Measurements from ENCODE around the gene C16orf54.
"Not testable (repeated sequence)": the region's sequence is repeated elsewhere in the genome, so short reads cannot be mapped to it uniquely, and the experiment has no call there.

Gene C16orf54

GRCh38 chr16:29738514-29738913, 7.3 kb downstream of the C16orf54 start:
- H3K4me3 Mint-ChIP-seq: peak overlapping the region; percentile 8
- peaks cover 12% of the 10 kb centered on the region for H3K36me3 Mint-ChIP-seq (ENCODE audit: low read depth)

GRCh38 chr16:29737713-29738112, 8.1 kb downstream of the C16orf54 start:
- DNase-seq (no peak), ATAC-seq (no peak)
- Mint-ChIP-seq H3K4me3 (no peak overlapping the region), H3K4me1 (peaks cover 75% of the 10 kb centered on the region), H3K36me3 (ENCODE audit: low read depth) (peaks cover 7% of the 10 kb centered on the region), H3K27ac (peak overlapping the region; percentile 33), H3K27me3 (no peaks in the 10 kb centered on the region), H3K9me3 (no peaks in the 10 kb centered on the region)

More at GRCh38 chr16:29738514-29738913, 7.3 kb downstream of the C16orf54 start:
- ATAC-seq (peak; percentile 64), DNase-seq (peak; percentile 19)
- Mint-ChIP-seq H3K27me3 (no peaks in the 10 kb centered on the region), H3K4me1 (peaks cover 75% of the 10 kb centered on the region), H3K27ac (peak overlapping the region; percentile 33), H3K9me3 (no peaks in the 10 kb centered on the region)

DNA sequence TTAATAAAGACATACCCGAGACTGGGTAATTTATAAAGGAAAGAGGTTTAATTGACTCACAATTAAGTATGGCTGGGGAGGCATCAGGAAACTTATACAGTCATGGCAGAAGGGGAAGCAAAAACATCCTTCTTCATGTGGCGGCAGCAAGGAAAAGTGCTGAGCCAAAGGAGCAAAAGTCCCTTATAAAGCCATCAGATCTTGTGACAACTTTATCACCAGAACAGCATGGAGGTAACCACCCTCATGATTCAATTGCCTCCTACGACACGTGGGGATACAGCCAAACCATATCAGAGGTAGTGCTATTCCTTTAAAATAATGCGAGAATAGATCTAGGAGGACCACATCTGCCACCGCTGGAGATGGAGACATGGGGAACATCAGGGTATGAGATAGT, 9.0 kb downstream of the C16orf54 start:
- ATAC-seq (no peak), DNase-seq (no peak)
- H3K27me3 Mint-ChIP-seq: no peaks in the 10 kb centered on the region
- peaks cover 4% of the 10 kb centered on the region for H3K36me3 Mint-ChIP-seq (ENCODE audit: low read depth)
- no peaks in the 10 kb centered on the region for H3K9me3 Mint-ChIP-seq
- H3K4me3 Mint-ChIP-seq: no peak overlapping the region
- no peak overlapping the region for H3K27ac Mint-ChIP-seq
- peaks cover 76% of the 10 kb centered on the region for H3K4me1 Mint-ChIP-seq

GRCh38 chr16:29736112-29736511, 9.7 kb downstream of the C16orf54 start:
- no peak for ATAC-seq
- DNase-seq: no peak
- Mint-ChIP-seq H3K9me3 (no peaks in the 10 kb centered on the region), H3K27me3 (no peaks in the 10 kb centered on the region), H3K36me3 (ENCODE audit: low read depth) (peaks cover 4% of the 10 kb centered on the region), H3K27ac (no peak overlapping the region), H3K4me1 (peaks cover 74% of the 10 kb centered on the region), H3K4me3 (no peak overlapping the region)

DNA sequence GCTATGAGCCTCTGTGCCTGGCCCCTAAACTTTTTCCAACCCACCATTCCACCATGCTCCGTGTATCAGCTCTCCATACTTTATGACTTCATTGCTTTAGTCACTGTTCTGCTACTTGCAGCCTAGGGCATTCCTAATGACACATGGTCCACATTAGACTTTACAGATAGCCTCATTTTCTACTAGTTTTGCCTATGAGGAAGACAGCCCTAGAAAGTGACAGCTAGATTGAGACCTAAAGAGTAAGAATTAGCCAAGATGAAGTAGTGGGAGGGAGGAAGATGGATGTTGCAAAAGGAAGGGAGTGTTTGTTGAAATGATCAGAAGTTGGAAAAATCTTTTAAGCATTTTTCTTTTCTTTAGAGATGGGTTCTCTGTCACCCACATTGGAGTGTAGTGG, 11.0 kb downstream of the C16orf54 start:
- no peak for ATAC-seq

GRCh38 chr16:29731768-29732601, 13.8 kb downstream of the C16orf54 start:
- Mint-ChIP-seq H3K27ac (peak overlapping the region; percentile 75), H3K4me3 (peak overlapping the region; percentile 26), H3K4me1 (peaks cover 46% of the 10 kb centered on the region)
- not testable (repeated sequence) for H3K36me3 Mint-ChIP-seq (ENCODE audit: low read depth); H3K27me3 Mint-ChIP-seq; H3K9me3 Mint-ChIP-seq
- ATAC-seq (peak; percentile 85), DNase-seq (peak; percentile 79)

More for the DNA sequence above, 11.0 kb downstream of the C16orf54 start:
- Mint-ChIP-seq H3K4me3 (no peak overlapping the region), H3K27me3 (no peaks in the 10 kb centered on the region), H3K4me1 (peaks cover 68% of the 10 kb centered on the region), H3K27ac (peak overlapping the region; percentile 5), H3K36me3 (ENCODE audit: low read depth) (peaks cover 4% of the 10 kb centered on the region), H3K9me3 (no peaks in the 10 kb centered on the region)
- DNase-seq: no peak

DNA sequence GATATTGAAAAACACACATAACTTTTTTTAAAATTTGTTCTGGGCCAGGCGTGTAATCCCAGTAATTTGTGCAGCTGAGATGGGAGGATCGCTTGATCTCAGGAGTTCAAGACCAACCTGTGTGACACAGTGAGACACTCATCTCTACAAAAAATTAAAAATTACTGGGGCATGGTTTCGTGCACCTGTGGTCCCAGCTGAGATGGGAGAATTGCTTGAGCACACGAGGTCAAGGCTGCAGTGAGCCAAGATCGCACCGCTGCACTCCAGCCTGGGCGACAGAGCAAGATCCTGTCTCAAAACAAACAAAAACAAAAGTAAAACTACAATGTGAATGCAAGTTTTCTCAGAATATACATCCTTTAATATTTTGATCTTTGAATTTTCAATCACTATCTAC, 15.1 kb downstream of the C16orf54 start:
- Mint-ChIP-seq H3K27me3 (no peaks in the 10 kb centered on the region), H3K9me3 (no peaks in the 10 kb centered on the region), H3K27ac (no peak overlapping the region), H3K4me1 (peaks cover 37% of the 10 kb centered on the region), H3K4me3 (no peak overlapping the region), H3K36me3 (ENCODE audit: low read depth) (peaks cover 4% of the 10 kb centered on the region)
- no peak for ATAC-seq
- DNase-seq: no peak

- peaks cover 4% of the 10 kb centered on the region for H3K36me3 Mint-ChIP-seq (ENCODE audit: low read depth)
- H3K27ac Mint-ChIP-seq: no peak overlapping the region
- no peaks in the 10 kb centered on the region for H3K9me3 Mint-ChIP-seq
- ATAC-seq: no peak
- DNase-seq: no peak
- peaks cover 37% of the 10 kb centered on the region for H3K4me1 Mint-ChIP-seq
- H3K27me3 Mint-ChIP-seq: no peaks in the 10 kb centered on the region
- H3K4me3 Mint-ChIP-seq: no peak overlapping the region
These were observed 16.7 kb downstream of the C16orf54 start for GRCh38 chr16:29729116-29729521.

DNA sequence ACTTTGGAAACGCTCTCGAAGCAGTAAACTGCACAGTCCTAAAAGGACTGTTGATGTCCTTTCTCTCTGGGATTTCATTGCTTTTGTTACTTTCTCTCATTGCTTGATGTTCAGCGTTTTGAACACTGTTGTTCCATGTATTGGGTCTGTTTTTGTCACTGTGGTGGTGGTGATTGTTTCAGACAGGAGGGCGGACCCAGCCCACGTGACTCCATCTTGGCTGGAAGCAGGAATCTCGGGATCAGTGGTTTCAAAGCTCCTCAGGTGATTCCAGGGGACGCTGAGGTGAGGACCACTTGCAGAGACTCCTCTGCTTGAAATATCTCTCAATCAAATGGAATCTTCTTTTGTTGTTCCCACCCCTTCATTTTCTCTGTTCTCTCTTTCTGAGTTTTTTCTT, 18.3 kb downstream of the C16orf54 start:
- peaks cover 2% of the 10 kb centered on the region for H3K36me3 Mint-ChIP-seq (ENCODE audit: low read depth)
- no peaks in the 10 kb centered on the region for H3K27me3 Mint-ChIP-seq
- DNase-seq: no peak
- H3K9me3 Mint-ChIP-seq: no peaks in the 10 kb centered on the region
- H3K4me1 Mint-ChIP-seq: peaks cover 31% of the 10 kb centered on the region
- no peak for ATAC-seq
- no peak overlapping the region for H3K4me3 Mint-ChIP-seq
- peak overlapping the region; percentile 40 for H3K27ac Mint-ChIP-seq

DNA sequence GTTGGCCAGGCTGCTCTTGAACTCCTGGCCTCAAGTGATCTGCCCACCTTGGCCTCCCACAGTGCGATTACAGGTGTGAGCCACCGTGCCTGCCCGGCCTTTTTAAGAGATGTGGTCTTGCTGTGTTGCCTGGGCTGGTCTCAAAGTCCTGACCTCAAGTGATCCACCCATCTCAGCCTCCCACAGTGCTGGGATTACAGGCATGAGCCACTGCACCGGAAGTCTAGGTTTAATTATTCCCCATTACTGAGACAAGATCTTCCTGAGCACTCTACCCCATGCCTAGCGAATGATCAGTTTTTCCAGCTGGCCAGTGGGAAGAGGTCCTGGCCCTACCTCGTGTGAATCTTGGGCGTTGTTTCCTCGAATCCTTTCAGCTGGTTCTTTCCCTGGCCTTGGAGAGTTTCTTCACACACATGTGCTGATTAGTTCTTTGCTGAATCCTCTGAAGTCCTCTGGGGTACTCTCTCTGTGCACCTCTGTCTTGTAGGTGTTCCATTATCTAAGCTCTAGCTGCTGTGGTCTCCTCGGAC, 18.9 kb downstream of the C16orf54 start:
- Mint-ChIP-seq H3K9me3 (no peaks in the 10 kb centered on the region), H3K27ac (no peak overlapping the region), H3K4me3 (no peak overlapping the region), H3K27me3 (no peaks in the 10 kb centered on the region), H3K36me3 (ENCODE audit: low read depth) (no peaks in the 10 kb centered on the region), H3K4me1 (peaks cover 26% of the 10 kb centered on the region)
- ATAC-seq (no peak), DNase-seq (no peak)

GRCh38 chr16:29721167-29721879, 24.5 kb downstream of the C16orf54 start:
- not testable (repeated sequence) for H3K36me3 Mint-ChIP-seq (ENCODE audit: low read depth); H3K27me3 Mint-ChIP-seq

DNA sequence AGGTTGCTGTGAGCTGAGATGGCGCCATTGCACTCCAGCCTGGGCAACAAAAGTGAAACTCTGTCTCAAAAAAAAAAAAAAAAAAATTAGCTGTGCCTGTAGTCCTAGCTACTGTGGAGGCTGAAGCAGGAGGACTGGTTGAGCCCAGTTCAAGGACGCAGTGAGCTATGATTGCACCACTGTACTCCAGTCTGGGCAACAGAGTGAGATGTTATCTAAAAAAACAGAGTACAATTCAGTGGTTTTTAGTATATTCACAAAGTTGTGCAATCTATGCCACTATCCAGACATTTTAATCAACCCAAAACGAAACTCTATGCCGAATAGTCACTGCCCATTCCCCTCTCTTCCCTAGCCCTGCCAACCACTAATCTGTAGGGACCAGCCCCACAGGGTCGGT, 25.1 kb downstream of the C16orf54 start:
- Mint-ChIP-seq H3K4me3 (no peak overlapping the region), H3K27me3 (no peaks in the 10 kb centered on the region), H3K9me3 (no peaks in the 10 kb centered on the region), H3K27ac (no peak overlapping the region), H3K36me3 (ENCODE audit: low read depth) (no peaks in the 10 kb centered on the region), H3K4me1 (peaks cover 28% of the 10 kb centered on the region)
- no peak for DNase-seq
- ATAC-seq: no peak

More at GRCh38 chr16:29721167-29721879, 24.5 kb downstream of the C16orf54 start:
- peaks cover 28% of the 10 kb centered on the region for H3K4me1 Mint-ChIP-seq
- not testable (repeated sequence) for H3K27ac Mint-ChIP-seq, ATAC-seq, H3K9me3 Mint-ChIP-seq, H3K4me3 Mint-ChIP-seq
- DNase-seq: peak; percentile 56

DNA sequence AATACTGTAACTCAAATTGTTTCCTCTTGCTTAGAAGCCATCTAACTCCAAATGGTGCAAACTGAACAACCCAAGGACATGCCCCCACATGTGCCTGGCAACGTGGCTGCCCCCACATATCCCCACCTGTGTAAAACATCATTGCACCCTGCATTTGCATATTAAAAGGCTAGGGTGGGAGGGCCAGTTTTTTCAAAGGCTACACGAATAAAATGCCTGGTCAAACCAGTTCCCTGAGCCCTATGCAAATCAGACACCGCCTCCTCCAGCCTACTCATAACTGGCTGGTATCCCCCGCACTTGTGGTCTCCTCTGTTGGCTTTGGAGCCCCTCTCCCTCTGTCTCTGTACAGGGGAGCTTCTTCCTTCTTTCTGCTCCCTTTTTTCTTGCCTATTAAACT, 26.7 kb downstream of the C16orf54 start:
- Mint-ChIP-seq H3K27me3 (no peaks in the 10 kb centered on the region), H3K4me3 (no peak overlapping the region), H3K9me3 (no peaks in the 10 kb centered on the region), H3K27ac (no peak overlapping the region), H3K4me1 (peaks cover 21% of the 10 kb centered on the region), H3K36me3 (ENCODE audit: low read depth) (no peaks in the 10 kb centered on the region)
- no peak for DNase-seq
- no peak for ATAC-seq

DNA sequence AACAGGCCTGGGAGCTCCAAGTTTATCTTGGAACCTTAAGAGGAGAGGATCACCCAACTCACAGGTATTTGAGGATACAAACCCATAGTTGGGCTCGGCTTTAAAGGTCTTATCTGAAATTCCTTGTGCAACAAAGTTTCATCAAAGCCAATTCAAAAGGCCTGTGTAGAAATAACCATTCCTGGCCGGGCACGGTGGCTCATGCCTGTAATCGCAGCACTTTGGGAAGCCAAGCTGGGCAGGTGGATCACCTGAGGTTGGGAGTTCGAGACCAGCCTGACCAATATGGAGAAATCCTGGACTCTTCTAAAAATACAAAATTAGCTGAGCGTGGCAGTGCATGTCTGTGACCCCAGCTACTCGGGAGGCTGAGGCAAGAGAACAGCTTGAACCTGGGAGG, 28.7 kb downstream of the C16orf54 start:
- no peak for DNase-seq
- H3K27ac Mint-ChIP-seq: no peak overlapping the region
- no peak overlapping the region for H3K4me3 Mint-ChIP-seq
- no peaks in the 10 kb centered on the region for H3K27me3 Mint-ChIP-seq
- H3K4me1 Mint-ChIP-seq: peaks cover 15% of the 10 kb centered on the region
- no peak for ATAC-seq
- no peaks in the 10 kb centered on the region for H3K9me3 Mint-ChIP-seq
- H3K36me3 Mint-ChIP-seq (ENCODE audit: low read depth): no peaks in the 10 kb centered on the region

- DNase-seq (no peak), ATAC-seq (no peak)
- Mint-ChIP-seq H3K9me3 (no peaks in the 10 kb centered on the region), H3K4me1 (peaks cover 16% of the 10 kb centered on the region), H3K27me3 (no peaks in the 10 kb centered on the region), H3K36me3 (ENCODE audit: low read depth) (no peaks in the 10 kb centered on the region), H3K27ac (no peak overlapping the region), H3K4me3 (no peak overlapping the region)
These were observed 30.8 kb downstream of the C16orf54 start for GRCh38 chr16:29714972-29715371.

Measured in activated naive CD8-positive, alpha-beta T cell treated with anti-CD3 and anti-CD28 coated beads, Interleukin-2, amount 50 U/mL, for 24 hours (primary cell).